ENCODE results near the gene WASHC3. TPM values are rescaled to one million over a fixed set of nuclear protein-coding genes. Genes with fewer than 3 reads are reported as not detected.

The WASHC3 gene
- polyA plus RNA-seq, 1 donor (not counting 4 experiments of a cell fraction or from before 2014, with no cell fraction given) = 91.0 TPM

DNA sequence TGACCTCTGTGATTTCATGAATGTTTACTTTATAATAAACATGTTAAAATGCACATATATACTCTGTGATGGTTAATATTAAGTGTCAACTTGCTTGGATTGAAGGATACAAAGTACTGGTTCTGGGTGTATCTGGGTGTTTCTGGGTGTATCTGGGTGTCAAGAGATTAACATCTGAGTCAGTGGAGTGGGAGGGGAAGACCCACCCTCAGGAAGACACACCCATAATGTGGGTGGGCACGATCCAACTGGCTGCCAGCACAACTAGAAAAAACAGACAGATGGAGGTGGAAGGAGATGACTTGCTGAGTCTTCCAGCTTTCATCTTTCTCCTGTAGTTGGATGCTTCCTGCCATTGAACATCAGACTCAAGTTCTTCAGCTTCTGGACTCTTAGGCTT, 46.2 kb upstream of the WASHC3 start:
- Histone ChIP-seq H3K9me1 (ENCODE audit: control insufficient read depth, extremely low read depth, insufficient read depth, low read length) (no peaks in the 10 kb centered on the region), H3K4me1 (ENCODE audit: control insufficient read depth, extremely low read depth, insufficient read depth, low read length) (peaks cover 4% of the 10 kb centered on the region), H3K4me2 (ENCODE audit: control insufficient read depth, extremely low read depth, insufficient read depth, low read depth, low read length) (no peak overlapping the region), H3K36me3 (ENCODE audit: control insufficient read depth in 2 of 2, extremely low read depth in 1 of 2, insufficient read depth in 2 of 2, low read length in 2 of 2) (peaks cover 10 to 26% of the 10 kb centered on the region in 2 experiments), H3K9me3 (ENCODE audit: control insufficient read depth, low read depth, low read length) (peaks cover 4% of the 10 kb centered on the region), H4K20me1 (ENCODE audit: control insufficient read depth, extremely low read depth, insufficient read depth, low read length) (no peaks in the 10 kb centered on the region), H3K27me3 (ENCODE audit: control insufficient read depth, extremely low read depth, insufficient read depth, low read length) (no peaks in the 10 kb centered on the region), H3K4me3 (ENCODE audit: control insufficient read depth in 2 of 3, extremely low read depth in 1 of 3, insufficient read depth in 2 of 3, low read depth in 1 of 3, low read length in 3 of 3) (no peak overlapping the region), H3K79me2 (ENCODE audit: control insufficient read depth, insufficient read depth, low read length) (peaks cover 5% of the 10 kb centered on the region), H3K9ac (ENCODE audit: control insufficient read depth, extremely low read depth, insufficient read depth, low read length) (no peak overlapping the region), H2AFZ (ENCODE audit: control insufficient read depth, low read length) (no peak overlapping the region), H3K27ac (ENCODE audit: control insufficient read depth, insufficient read depth, low read length) (no peak overlapping the region)
- DNase-seq (ENCODE audit: low read depth, low spot score) (no peak), FAIRE-seq (no peak)
- dilution Hi-C loops (cut with MboI; ENCODE audit: extremely low pct_ligation_motif_present, low sequenced_read_pairs) = no loop called here
- TF ChIP-seq, protein P1, sequence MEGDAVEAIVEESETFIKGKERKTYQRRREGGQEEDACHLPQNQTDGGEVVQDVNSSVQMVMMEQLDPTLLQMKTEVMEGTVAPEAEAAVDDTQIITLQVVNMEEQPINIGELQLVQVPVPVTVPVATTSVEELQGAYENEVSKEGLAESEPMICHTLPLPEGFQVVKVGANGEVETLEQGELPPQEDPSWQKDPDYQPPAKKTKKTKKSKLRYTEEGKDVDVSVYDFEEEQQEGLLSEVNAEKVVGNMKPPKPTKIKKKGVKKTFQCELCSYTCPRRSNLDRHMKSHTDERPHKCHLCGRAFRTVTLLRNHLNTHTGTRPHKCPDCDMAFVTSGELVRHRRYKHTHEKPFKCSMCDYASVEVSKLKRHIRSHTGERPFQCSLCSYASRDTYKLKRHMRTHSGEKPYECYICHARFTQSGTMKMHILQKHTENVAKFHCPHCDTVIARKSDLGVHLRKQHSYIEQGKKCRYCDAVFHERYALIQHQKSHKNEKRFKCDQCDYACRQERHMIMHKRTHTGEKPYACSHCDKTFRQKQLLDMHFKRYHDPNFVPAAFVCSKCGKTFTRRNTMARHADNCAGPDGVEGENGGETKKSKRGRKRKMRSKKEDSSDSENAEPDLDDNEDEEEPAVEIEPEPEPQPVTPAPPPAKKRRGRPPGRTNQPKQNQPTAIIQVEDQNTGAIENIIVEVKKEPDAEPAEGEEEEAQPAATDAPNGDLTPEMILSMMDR (optimal IDR thresholded peaks at IDR 0.05 in 1 of 3, IDR thresholded peaks at IDR 0.05 in 1 of 3, conservative IDR thresholded peaks at IDR 0.05 in 1 of 3; ENCODE audit: extremely low read depth in 1 of 3, insufficient read depth in 2 of 3, low read length in 3 of 3) = no peak
- TF ChIP-seq EZH2 (IDR thresholded peaks at IDR 0.05; ENCODE audit: low read length) = no peak

DNA sequence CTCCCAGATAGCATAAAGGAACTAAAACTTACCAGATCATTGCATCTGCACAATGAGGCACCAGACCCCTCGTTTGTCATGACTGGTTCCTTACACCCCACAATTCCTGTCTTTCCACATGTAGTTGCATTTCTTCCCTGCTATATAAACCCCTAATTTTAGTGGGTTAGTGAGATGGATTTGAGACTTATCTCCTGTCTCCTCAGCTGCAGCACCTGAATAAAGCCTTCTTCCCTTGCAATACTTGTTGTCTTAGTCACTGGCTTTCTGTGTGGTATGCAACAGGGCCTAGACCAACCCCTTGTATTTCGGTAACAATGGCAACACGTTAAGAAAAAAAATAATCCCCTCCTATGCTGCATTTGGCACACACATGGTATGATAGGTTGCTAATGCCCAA, 45.1 kb upstream of the WASHC3 start:
- Histone ChIP-seq H3K4me2 (ENCODE audit: control insufficient read depth, extremely low read depth, insufficient read depth, low read depth, low read length) (no peak overlapping the region), H3K9me1 (ENCODE audit: control insufficient read depth, extremely low read depth, insufficient read depth, low read length) (no peaks in the 10 kb centered on the region), H3K9me3 (ENCODE audit: control insufficient read depth, low read depth, low read length) (peaks cover 4% of the 10 kb centered on the region), H3K27me3 (ENCODE audit: control insufficient read depth, extremely low read depth, insufficient read depth, low read length) (no peaks in the 10 kb centered on the region), H3K4me1 (ENCODE audit: control insufficient read depth, extremely low read depth, insufficient read depth, low read length) (peaks cover 4% of the 10 kb centered on the region), H3K79me2 (ENCODE audit: control insufficient read depth, insufficient read depth, low read length) (peaks cover 5% of the 10 kb centered on the region), H3K4me3 (ENCODE audit: control insufficient read depth in 2 of 3, extremely low read depth in 1 of 3, insufficient read depth in 2 of 3, low read depth in 1 of 3, low read length in 3 of 3) (no peak overlapping the region), H3K27ac (ENCODE audit: control insufficient read depth, insufficient read depth, low read length) (no peak overlapping the region), H3K36me3 (ENCODE audit: control insufficient read depth in 2 of 2, extremely low read depth in 1 of 2, insufficient read depth in 2 of 2, low read length in 2 of 2) (peaks cover 9 to 26% of the 10 kb centered on the region in 2 experiments), H3K9ac (ENCODE audit: control insufficient read depth, extremely low read depth, insufficient read depth, low read length) (no peak overlapping the region), H2AFZ (ENCODE audit: control insufficient read depth, low read length) (no peak overlapping the region), H4K20me1 (ENCODE audit: control insufficient read depth, extremely low read depth, insufficient read depth, low read length) (no peaks in the 10 kb centered on the region)
- FAIRE-seq (no peak), DNase-seq (ENCODE audit: low read depth, low spot score) (no peak)
- dilution Hi-C loops (cut with MboI; ENCODE audit: extremely low pct_ligation_motif_present, low sequenced_read_pairs) = no loop called here
- TF ChIP-seq EZH2 (IDR thresholded peaks at IDR 0.05; ENCODE audit: low read length) = no peak
- TF ChIP-seq, protein P1 (optimal IDR thresholded peaks at IDR 0.05 in 1 of 3, IDR thresholded peaks at IDR 0.05 in 1 of 3, conservative IDR thresholded peaks at IDR 0.05 in 1 of 3; ENCODE audit: extremely low read depth in 1 of 3, insufficient read depth in 2 of 3, low read length in 3 of 3) = no peak
